ENCODE results near the gene NR1H2.

Gene NR1H2

GRCh38 chr19:50423279-50424113 is 47.2 kb downstream of the NR1H2 start:
- DNase-seq (ENCODE audit: low read depth): no peak

- DNase-seq (ENCODE audit: low read depth): no peak
These were observed 49.3 kb downstream of the NR1H2 start for GRCh38 chr19:50425581-50425980.

- no peak for DNase-seq (ENCODE audit: low read depth)
These were observed 51.2 kb downstream of the NR1H2 start for GRCh38 chr19:50427318-50427925.

- DNase-seq (ENCODE audit: low read depth): no peak
These were observed 51.8 kb downstream of the NR1H2 start for GRCh38 chr19:50427997-50428425.

- DNase-seq (ENCODE audit: low read depth): no peak
These were observed 52.7 kb downstream of the NR1H2 start for GRCh38 chr19:50428772-50429463.

GRCh38 chr19:50430888-50431342 is 54.7 kb downstream of the NR1H2 start:
- DNase-seq (ENCODE audit: low read depth): no peak

GRCh38 chr19:50431343-50432220 is 55.3 kb downstream of the NR1H2 start:
- DNase-seq (ENCODE audit: low read depth): peak; percentile 74

- no peak for DNase-seq (ENCODE audit: low read depth)
These were observed 56.2 kb downstream of the NR1H2 start, which contains the start of gene MYBPC2 for GRCh38 chr19:50432221-50433028. Gene MYBPC2 (plus strand): TSS chr19:50432892. CDS start chr19:50432954, 62 bp downstream.

All from activated T-helper 1 cell treated with Interleukin-2 at 50 U/mL for 16 hours (primary cell).